HepG2 (cell line): ENCODE measurements around the gene RPA1. TPM values are rescaled to one million over a fixed set of nuclear protein-coding genes. Genes with fewer than 3 reads are reported as not detected.

Source experiments
- AKNA ChIP-seq: sonication (generic); formaldehyde crosslinking; IDR thresholded peaks from 2 replicates; pipeline ENCODE4 v1.4.0; 2020; ENCODE audit warnings: missing genetic modification reagents, borderline replicate concordance
- FOXA1 ChIP-seq, 2 experiments: fragments of 450-650 bp in 1 of 2; sonication (generic) in 1 of 2; formaldehyde crosslinking in 1 of 2; IDR thresholded peaks; 2 replicates each; pipeline versions ENCODE4 v1.4.0 to v1.6.1; 2016 to 2020; ENCODE audit warnings: missing genetic modification reagents in 1 of 2
- GABPB1 ChIP-seq: IDR thresholded peaks from 2 replicates; pipeline ENCODE4 v1.6.1; 2016; ENCODE audit warnings: mild to moderate bottlenecking, missing genetic modification reagents, moderate library complexity, missing compliant biosample characterization
- HINFP ChIP-seq: sonication (generic); formaldehyde crosslinking; IDR thresholded peaks from 2 replicates; pipeline ENCODE4 v1.4.0; 2020; ENCODE audit warnings: low read depth, mild to moderate bottlenecking, missing genetic modification reagents
- MNT ChIP-seq: fragments of 450-650 bp; IDR thresholded peaks from 2 replicates; pipeline ENCODE4 v1.6.1; 2016
- MYC ChIP-seq: sonication (generic); formaldehyde crosslinking; IDR thresholded peaks from 2 replicates; pipeline ENCODE4 v1.9.0; 2021; ENCODE audit warnings: missing genetic modification reagents, borderline replicate concordance
- PATZ1 ChIP-seq: sonication (generic); formaldehyde crosslinking; IDR thresholded peaks from 2 replicates; pipeline ENCODE4 v1.4.0; 2020; ENCODE audit warnings: missing genetic modification reagents
- POLR2G ChIP-seq: fragments of 200-400 bp; formaldehyde crosslinking; IDR thresholded peaks from 2 replicates; pipeline ENCODE4 v1.6.1; 2018; ENCODE audit warnings: mild to moderate bottlenecking, low read depth, low read length, moderate library complexity
- SOX5 ChIP-seq: IDR thresholded peaks from 2 replicates; pipeline ENCODE4 v1.6.1; 2016; ENCODE audit warnings: borderline replicate concordance
- TFDP2 ChIP-seq: sonication (generic); formaldehyde crosslinking; IDR thresholded peaks from 2 replicates; pipeline ENCODE4 v1.4.0; 2020; ENCODE audit warnings: missing genetic modification reagents
- ZBTB14 ChIP-seq: sonication (generic); formaldehyde crosslinking; IDR thresholded peaks from 2 replicates; pipeline ENCODE4 v1.4.0; 2020; ENCODE audit warnings: missing genetic modification reagents
- ZFY ChIP-seq: sonication (generic); formaldehyde crosslinking; IDR thresholded peaks from 2 replicates; pipeline ENCODE4 v1.4.0; 2020; ENCODE audit warnings: missing genetic modification reagents
- ZNF652 ChIP-seq: IDR thresholded peaks from 2 replicates; pipeline ENCODE4 v1.6.1; 2016; ENCODE audit warnings: low read depth, borderline replicate concordance
- ZNF780A ChIP-seq: sonication (generic); formaldehyde crosslinking; IDR thresholded peaks from 2 replicates; pipeline ENCODE4 v1.8.0; 2022; ENCODE audit warnings: mild to moderate bottlenecking, missing genetic modification reagents, moderate library complexity
- polyA plus RNA-seq, 8 experiments: library from polyadenylated mRNA; depleted of rRNA in 3 of 8; stranded (reverse) in 7 of 8; unstranded in 1 of 8; fragments of >200 nt; fragmentation: Illumina TruSeq in 4 of 8; extraction: Trizol in 4 of 8; gene quantifications; 2 replicates each; pipeline versions ENCODE4 v1.2.1 to v1.2.3, GENCODE V29; 2011 to 2016; ENCODE audit warnings: low read depth in 4 of 8, missing spikeins in 1 of 8, mixed read lengths in 1 of 8; ENCODE audit not compliant: insufficient read depth in 1 of 8
- total RNA-seq, 5 experiments: library from RNA; depleted of rRNA; stranded (reverse); fragments of >200 nt; fragmentation: Illumina TruSeq; extraction: Trizol; gene quantifications; 2 replicates each; pipeline ENCODE4 v1.2.3, GENCODE V29; 2016; ENCODE audit warnings: low read depth in 1 of 5

RPA1 gene
- total and polyA plus RNA-seq, 2 of the 13 experiments (the other 11 are each of a cell fraction or from before 2014, with no cell fraction given) = 13.9 to 37.6 TPM

GRCh38 chr17:1946021-1946932 is 116.5 kb downstream of the RPA1 start (continued):
- TF ChIP-seq MNT (peak; percentile 49; the same call in 1 of the 2 replicates), AKNA (no peak), GABPB1 (CRISPR knock-in tag) (peak; percentile 34; the same call in 1 of the 2 replicates), MYC (CRISPR knock-in tag) (peak; percentile 71; the same call in 1 of the 2 replicates), FOXA1 (IDR thresholded peaks at IDR 0.05) (no peak), FOXA1 (CRISPR knock-in tag; IDR thresholded peaks at IDR 0.05) (no peak), PATZ1 (0 out of 2 replicates have a peak, but pooled peaks have one; percentile 32), ZNF780A (peak; percentile 42; the same call in 1 of the 2 replicates), TFDP2 (CRISPR knock-in tag) (peak; percentile 69), POLR2G (no peak), ZNF652 (CRISPR knock-in tag) (no peak), SOX5 (peak; percentile 22; the same call in 1 of the 2 replicates), ZBTB14 (CRISPR knock-in tag) (no peak), HINFP (CRISPR knock-in tag) (0 out of 2 replicates have a peak, but pooled peaks have one; percentile 26), ZFY (CRISPR knock-in tag) (peak; percentile 49; the same call in 1 of the 2 replicates)
